ENCODE measurements around the gene PTPRG. TPM values are rescaled to one million over a fixed set of nuclear protein-coding genes. Genes with fewer than 3 reads are reported as not detected.

Gene PTPRG
- total RNA-seq, 4 donors from 2014 or later: 11.0 to 18.5 (median 14.9) TPM

DNA sequence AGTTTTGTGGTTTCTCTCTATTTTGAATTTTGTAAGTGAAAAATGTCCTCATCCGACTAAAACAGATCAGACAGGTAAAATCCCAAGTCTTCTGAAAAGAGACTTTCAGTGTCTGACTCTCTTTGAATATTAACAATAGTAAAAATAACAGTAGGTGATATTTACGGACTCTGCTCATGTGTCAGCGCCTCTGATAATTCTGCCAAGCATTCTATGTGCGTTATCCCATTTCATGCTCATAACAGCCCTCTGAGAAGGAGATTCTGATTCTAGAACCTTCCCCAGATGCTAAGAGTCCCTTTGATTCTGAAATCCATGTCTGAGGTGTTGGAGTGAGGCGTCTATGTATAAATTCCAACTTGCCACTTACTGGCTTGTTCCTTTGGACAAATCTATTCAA, 529.1 kb downstream of the PTPRG start:
- Histone ChIP-seq H3K4me3 (no peak overlapping the region), H3K36me3 (no peaks in the 10 kb centered on the region), H3K27ac (no peak overlapping the region), H3K4me1 (no peaks in the 10 kb centered on the region), H3K27me3 (no peaks in the 10 kb centered on the region), H3K9me3 (no peaks in the 10 kb centered on the region)
- TF ChIP-seq POLR2AphosphoS5 (IDR thresholded peaks at IDR 0.05) (no peak), POLR2A (IDR thresholded peaks at IDR 0.05) (no peak), EP300 (IDR thresholded peaks at IDR 0.05) (no peak)
- TF ChIP-seq, protein P1, sequence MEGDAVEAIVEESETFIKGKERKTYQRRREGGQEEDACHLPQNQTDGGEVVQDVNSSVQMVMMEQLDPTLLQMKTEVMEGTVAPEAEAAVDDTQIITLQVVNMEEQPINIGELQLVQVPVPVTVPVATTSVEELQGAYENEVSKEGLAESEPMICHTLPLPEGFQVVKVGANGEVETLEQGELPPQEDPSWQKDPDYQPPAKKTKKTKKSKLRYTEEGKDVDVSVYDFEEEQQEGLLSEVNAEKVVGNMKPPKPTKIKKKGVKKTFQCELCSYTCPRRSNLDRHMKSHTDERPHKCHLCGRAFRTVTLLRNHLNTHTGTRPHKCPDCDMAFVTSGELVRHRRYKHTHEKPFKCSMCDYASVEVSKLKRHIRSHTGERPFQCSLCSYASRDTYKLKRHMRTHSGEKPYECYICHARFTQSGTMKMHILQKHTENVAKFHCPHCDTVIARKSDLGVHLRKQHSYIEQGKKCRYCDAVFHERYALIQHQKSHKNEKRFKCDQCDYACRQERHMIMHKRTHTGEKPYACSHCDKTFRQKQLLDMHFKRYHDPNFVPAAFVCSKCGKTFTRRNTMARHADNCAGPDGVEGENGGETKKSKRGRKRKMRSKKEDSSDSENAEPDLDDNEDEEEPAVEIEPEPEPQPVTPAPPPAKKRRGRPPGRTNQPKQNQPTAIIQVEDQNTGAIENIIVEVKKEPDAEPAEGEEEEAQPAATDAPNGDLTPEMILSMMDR (IDR thresholded peaks at IDR 0.05): no peak
- no peak for DNase-seq (ENCODE audit: low spot score in 2 of 2)
- 94% methylated on average over 5 of the region's 5 CpGs for WGBS

DNA sequence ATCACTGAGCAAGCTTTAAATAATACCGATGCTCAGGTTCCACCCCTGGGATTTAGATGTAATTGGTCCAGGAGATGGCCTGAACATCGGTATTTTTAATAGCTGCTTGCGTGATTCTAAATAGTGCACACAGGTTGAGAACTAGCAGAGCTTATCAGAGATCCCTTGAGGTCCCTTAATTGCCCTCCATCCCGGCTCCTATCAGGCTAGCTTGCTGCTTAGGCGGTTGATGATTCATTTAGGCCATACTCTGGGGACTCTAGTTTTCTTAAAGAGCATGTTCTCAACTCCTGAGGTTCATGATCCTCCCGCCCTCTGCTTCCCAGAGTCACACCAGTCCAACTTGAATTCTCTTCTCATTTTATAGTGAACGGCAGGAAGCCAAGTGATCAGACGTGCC, 531.7 kb downstream of the PTPRG start:
- DNase-seq (ENCODE audit: low spot score in 2 of 2): no peak
- no peaks in the 10 kb centered on the region for H3K27me3 ChIP-seq
- 96% methylated on average over 8 of the region's 8 CpGs for WGBS
- H3K4me1 ChIP-seq: no peaks in the 10 kb centered on the region
- no peaks in the 10 kb centered on the region for H3K9me3 ChIP-seq
- H3K27ac ChIP-seq: no peak overlapping the region
- no peak for TF ChIP-seq POLR2A (IDR thresholded peaks at IDR 0.05)
- no peak for TF ChIP-seq POLR2AphosphoS5 (IDR thresholded peaks at IDR 0.05)
- TF ChIP-seq, protein P1 (IDR thresholded peaks at IDR 0.05): no peak
- TF ChIP-seq EP300 (IDR thresholded peaks at IDR 0.05): no peak
- no peak overlapping the region for H3K4me3 ChIP-seq
- no peaks in the 10 kb centered on the region for H3K36me3 ChIP-seq

DNA sequence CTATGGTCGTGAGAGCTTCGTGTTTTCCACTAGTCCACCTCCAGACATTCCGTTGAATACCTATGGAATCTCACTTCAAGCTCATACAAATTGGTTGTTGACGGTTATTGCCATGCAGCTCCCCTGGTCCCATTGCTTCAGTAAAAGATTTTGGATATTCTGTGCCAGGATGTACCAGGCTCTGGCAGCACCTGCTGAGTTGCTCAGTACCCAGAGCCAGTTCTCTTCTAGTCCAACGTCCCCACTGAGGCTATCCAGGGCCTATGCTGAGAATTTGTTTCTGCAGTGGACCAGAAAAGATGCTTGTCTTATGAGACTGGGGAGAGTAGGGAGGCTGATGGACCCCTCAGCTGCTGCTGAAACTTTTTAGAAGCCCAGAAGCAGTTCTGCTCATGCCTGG, 533.1 kb downstream of the PTPRG start:
- no peak overlapping the region for H3K4me3 ChIP-seq

DNA sequence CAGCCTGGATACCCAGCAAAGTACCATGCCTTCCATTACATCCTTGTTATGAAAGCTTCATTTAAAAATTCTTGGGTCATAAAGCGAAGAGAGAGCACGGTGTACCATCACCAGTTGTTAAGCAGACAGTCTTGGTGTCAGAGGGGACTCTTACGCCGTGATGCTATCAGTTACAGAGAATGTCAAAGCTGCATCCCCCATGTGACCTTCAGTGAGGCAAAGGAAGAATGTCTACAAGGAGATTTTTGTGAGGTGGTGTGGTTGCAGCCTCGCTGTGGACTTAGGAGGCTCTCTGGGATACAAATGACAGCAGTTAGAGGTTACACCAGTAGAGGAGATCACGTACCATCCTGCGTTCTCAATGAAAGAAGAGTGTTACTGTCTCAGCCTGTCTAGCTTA, 533.7 kb downstream of the PTPRG start:
- WGBS: 97% methylated on average over 7 of the region's 7 CpGs
- DNase-seq (ENCODE audit: low spot score in 2 of 2): no peak
- Histone ChIP-seq H3K27me3 (no peaks in the 10 kb centered on the region), H3K4me3 (no peak overlapping the region), H3K27ac (no peak overlapping the region), H3K4me1 (peaks cover under 1% of the 10 kb centered on the region), H3K36me3 (no peaks in the 10 kb centered on the region), H3K9me3 (no peaks in the 10 kb centered on the region)
- TF ChIP-seq EP300 (IDR thresholded peaks at IDR 0.05) (no peak), POLR2A (IDR thresholded peaks at IDR 0.05) (no peak), POLR2AphosphoS5 (IDR thresholded peaks at IDR 0.05) (no peak)
- TF ChIP-seq, protein P1 (IDR thresholded peaks at IDR 0.05): no peak

More for the DNA sequence above, 533.1 kb downstream of the PTPRG start:
- no peak for DNase-seq (ENCODE audit: low spot score in 2 of 2)
- Histone ChIP-seq H3K4me1 (no peaks in the 10 kb centered on the region), H3K9me3 (no peaks in the 10 kb centered on the region), H3K27ac (no peak overlapping the region), H3K36me3 (no peaks in the 10 kb centered on the region), H3K27me3 (no peaks in the 10 kb centered on the region)
- TF ChIP-seq, protein P1 (IDR thresholded peaks at IDR 0.05): no peak
- WGBS: 94% methylated on average over 5 of the region's 5 CpGs

DNA sequence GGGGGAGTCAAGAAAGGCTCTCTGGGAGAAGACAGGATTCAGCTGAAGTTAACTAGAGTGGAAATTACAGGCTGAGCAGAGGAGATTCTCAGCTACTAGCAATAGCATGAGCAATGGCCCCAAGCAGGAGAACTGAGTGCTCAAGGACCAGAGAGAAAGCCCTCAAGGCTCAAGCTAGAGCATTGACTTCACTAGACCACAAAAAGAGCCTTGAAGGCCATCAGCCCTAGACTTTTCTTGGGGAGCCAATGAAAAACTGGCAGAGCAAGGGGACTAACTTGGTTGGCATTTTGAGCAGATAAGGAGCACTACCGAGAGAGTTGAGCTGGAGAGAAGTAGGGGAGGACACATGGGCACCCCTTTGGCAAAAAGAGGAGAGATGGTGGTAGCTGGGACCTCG, 534.4 kb downstream of the PTPRG start:
- Histone ChIP-seq H3K36me3 (no peaks in the 10 kb centered on the region), H3K9me3 (no peaks in the 10 kb centered on the region), H3K27me3 (no peaks in the 10 kb centered on the region), H3K4me3 (no peak overlapping the region), H3K27ac (no peak overlapping the region), H3K4me1 (peaks cover 3% of the 10 kb centered on the region)
- no peak for DNase-seq (ENCODE audit: low spot score in 2 of 2)
- 88% methylated on average over 2 of the region's 2 CpGs for WGBS
- TF ChIP-seq POLR2AphosphoS5 (IDR thresholded peaks at IDR 0.05): no peak
- no peak for TF ChIP-seq EP300 (IDR thresholded peaks at IDR 0.05)
- no peak for TF ChIP-seq POLR2A (IDR thresholded peaks at IDR 0.05)
- TF ChIP-seq, protein P1 (IDR thresholded peaks at IDR 0.05): no peak

Measured in suprapubic skin (tissue), 4 donors.